SK-N-SH treated with all-trans-retinoic acid at 6 μM for 48 hours (cell line): Measurements from ENCODE around the gene CMIP.

Source experiments
- CSDC2 ChIP-seq: fragments of 250-450 bp; sonication (Bioruptor Pico); IDR thresholded peaks from 2 replicates; pipeline ENCODE4 v1.5.0; 2020; ENCODE audit warnings: mild to moderate bottlenecking, moderate library complexity
- RARB ChIP-seq: fragments of 250-450 bp; sonication (Bioruptor Pico); IDR thresholded peaks from 2 replicates; pipeline ENCODE4 v1.8.0; 2021; ENCODE audit warnings: mild to moderate bottlenecking, moderate library complexity
- ZC3H10 ChIP-seq: fragments of 250-450 bp; sonication (Bioruptor Pico); IDR thresholded peaks from 2 replicates; pipeline ENCODE4 v1.5.1; 2021; ENCODE audit warnings: mild to moderate bottlenecking, moderate library complexity
- ZNF565 ChIP-seq: fragments of 450-650 bp; formaldehyde crosslinking; conservative IDR thresholded peaks from 2 replicates; pipeline ENCODE4 v1.5.0; 2020; ENCODE audit warnings: low read depth, mild to moderate bottlenecking, moderate library complexity
- TF ChIP-seq, protein P1 (sequence below): fragments of 250-450 bp; sonication (Bioruptor Pico); IDR thresholded peaks from 2 replicates; pipeline ENCODE4 v1.8.0; 2021; ENCODE audit warnings: low read depth, mild to moderate bottlenecking, moderate library complexity, borderline replicate concordance
- TF ChIP-seq, protein P2 (sequence below): fragments of 250-450 bp; sonication (Bioruptor Pico); IDR thresholded peaks from 2 replicates; pipeline ENCODE4 v1.8.0; 2020; ENCODE audit warnings: mild to moderate bottlenecking, moderate library complexity, borderline replicate concordance

DNA sequence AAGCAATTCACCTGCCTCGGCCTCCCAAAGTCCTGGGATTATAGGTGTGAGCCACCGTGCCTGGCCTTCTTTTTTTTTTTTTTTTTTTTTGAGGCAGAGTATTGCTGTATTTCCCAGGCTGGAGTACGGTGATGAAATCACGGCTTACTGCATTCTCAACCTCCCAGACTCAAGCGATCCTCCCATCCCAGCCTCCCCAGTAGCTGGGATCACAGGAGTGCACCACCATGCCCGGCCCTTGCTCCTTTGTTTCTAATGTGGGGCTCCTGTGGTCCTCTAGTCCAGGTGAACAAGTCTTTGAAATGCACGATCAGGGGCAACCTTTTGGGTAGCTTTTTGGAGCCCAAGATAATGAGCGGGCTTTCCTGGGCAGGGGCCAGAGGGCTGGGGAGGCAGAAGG, 23.2 kb downstream of the CMIP start:
- TF ChIP-seq, protein P1, sequence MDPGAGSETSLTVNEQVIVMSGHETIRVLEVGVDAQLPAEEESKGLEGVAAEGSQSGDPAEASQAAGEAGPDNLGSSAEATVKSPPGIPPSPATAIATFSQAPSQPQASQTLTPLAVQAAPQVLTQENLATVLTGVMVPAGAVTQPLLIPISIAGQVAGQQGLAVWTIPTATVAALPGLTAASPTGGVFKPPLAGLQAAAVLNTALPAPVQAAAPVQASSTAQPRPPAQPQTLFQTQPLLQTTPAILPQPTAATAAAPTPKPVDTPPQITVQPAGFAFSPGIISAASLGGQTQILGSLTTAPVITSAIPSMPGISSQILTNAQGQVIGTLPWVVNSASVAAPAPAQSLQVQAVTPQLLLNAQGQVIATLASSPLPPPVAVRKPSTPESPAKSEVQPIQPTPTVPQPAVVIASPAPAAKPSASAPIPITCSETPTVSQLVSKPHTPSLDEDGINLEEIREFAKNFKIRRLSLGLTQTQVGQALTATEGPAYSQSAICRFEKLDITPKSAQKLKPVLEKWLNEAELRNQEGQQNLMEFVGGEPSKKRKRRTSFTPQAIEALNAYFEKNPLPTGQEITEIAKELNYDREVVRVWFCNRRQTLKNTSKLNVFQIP (CRISPR knock-in tag) = no peak
- TF ChIP-seq RARB (CRISPR knock-in tag) (no peak), CSDC2 (no peak), ZC3H10 (CRISPR knock-in tag) (no peak), ZNF565 (CRISPR knock-in tag) (no peak)
- TF ChIP-seq, protein P2, sequence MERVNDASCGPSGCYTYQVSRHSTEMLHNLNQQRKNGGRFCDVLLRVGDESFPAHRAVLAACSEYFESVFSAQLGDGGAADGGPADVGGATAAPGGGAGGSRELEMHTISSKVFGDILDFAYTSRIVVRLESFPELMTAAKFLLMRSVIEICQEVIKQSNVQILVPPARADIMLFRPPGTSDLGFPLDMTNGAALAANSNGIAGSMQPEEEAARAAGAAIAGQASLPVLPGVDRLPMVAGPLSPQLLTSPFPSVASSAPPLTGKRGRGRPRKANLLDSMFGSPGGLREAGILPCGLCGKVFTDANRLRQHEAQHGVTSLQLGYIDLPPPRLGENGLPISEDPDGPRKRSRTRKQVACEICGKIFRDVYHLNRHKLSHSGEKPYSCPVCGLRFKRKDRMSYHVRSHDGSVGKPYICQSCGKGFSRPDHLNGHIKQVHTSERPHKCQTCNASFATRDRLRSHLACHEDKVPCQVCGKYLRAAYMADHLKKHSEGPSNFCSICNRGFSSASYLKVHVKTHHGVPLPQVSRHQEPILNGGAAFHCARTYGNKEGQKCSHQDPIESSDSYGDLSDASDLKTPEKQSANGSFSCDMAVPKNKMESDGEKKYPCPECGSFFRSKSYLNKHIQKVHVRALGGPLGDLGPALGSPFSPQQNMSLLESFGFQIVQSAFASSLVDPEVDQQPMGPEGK (CRISPR knock-in tag) = no peak
